ENCODE measurements around the gene OR4D1. TPM values are rescaled to one million over a fixed set of nuclear protein-coding genes. Genes with fewer than 3 reads are reported as not detected.

OR4D1 gene
- total and polyA plus RNA-seq, 2 of the 4 experiments (the other 2 are of a cell fraction): not detected

- in situ Hi-C loops (cut with MboI; ENCODE audit: low sequenced_read_pairs): no loop called here
- no peak overlapping the region for H2AFZ ChIP-seq (replicated peaks; ENCODE audit: low read length, poor library complexity)
- H3K23ac ChIP-seq (ENCODE audit: low read depth, low read length): no peak overlapping the region
- no peak overlapping the region for H3K4ac ChIP-seq (ENCODE audit: low read depth, low read length)
- ATAC-seq (ENCODE audit: low read depth) (no peak), DNase-seq (no peak)
- no peaks in the 10 kb centered on the region for H3K36me3 ChIP-seq (ENCODE audit: control insufficient read depth, insufficient read depth, low read length)
- WGBS, 2 experiments (ENCODE audit: extremely low coverage in 2 of 2, insufficient read length in 1 of 2): no CpG with 5 or more reads among the region's 4 CpGs
- no peak overlapping the region for H3K27ac ChIP-seq (ENCODE audit: insufficient read depth, low read length)
- no peak overlapping the region for H4K91ac ChIP-seq (ENCODE audit: insufficient read depth, low read depth, low read length)
- no peak overlapping the region for H2BK20ac ChIP-seq (ENCODE audit: low read depth, low read length)
- ChIA-PET CTCF (interaction anchor here (1.0 kb wide), 1 partner anchor 18 kb away, joined by 3 read pairs; no protein-coding TSS in a partner anchor), POLR2A (ENCODE audit: unreplicated experiment) (no interaction called here)
- no peak overlapping the region for H4K8ac ChIP-seq (ENCODE audit: low read depth in 2 of 2, low read length in 2 of 2)
- H2AK5ac ChIP-seq (ENCODE audit: low read depth, low read length): no peak overlapping the region
- H4K20me1 ChIP-seq (ENCODE audit: insufficient read depth, low read length): no peaks in the 10 kb centered on the region
- no peak overlapping the region for H2BK120ac ChIP-seq (ENCODE audit: low read depth, low read length)
- no peak overlapping the region for H2AK9ac ChIP-seq (replicated peaks; ENCODE audit: low read depth, low read length, poor library complexity)
- H3K4me2 ChIP-seq (ENCODE audit: low read depth, low read length): no peak overlapping the region
- BruUV-seq (replicated peaks): no TSS peak
- dilution Hi-C loops (cut with HindIII; ENCODE audit: low sequenced_read_pairs, unreplicated experiment): no loop called here
- no peak overlapping the region for H4K5ac ChIP-seq (ENCODE audit: low read depth, low read length)
- H3K27me3 ChIP-seq (ENCODE audit: control insufficient read depth, insufficient read depth, low read length): no peaks in the 10 kb centered on the region; the same call in 1 of the 2 replicates
- H3K18ac ChIP-seq (ENCODE audit: low read depth, low read length): no peak overlapping the region
- H2BK5ac ChIP-seq (ENCODE audit: low read depth, low read length, poor library complexity, severe bottlenecking): no peak overlapping the region
- H3K14ac ChIP-seq (replicated peaks; ENCODE audit: low read depth, low read length): no peak overlapping the region
- H3K9ac ChIP-seq (ENCODE audit: low read depth, low read length): no peak overlapping the region
- no peaks in the 10 kb centered on the region for H3K79me1 ChIP-seq (ENCODE audit: low read depth in 1 of 2, low read length in 2 of 2)
- H3K9me3 ChIP-seq (ENCODE audit: control insufficient read depth, insufficient read depth, low read length): no peaks in the 10 kb centered on the region
- no peaks in the 10 kb centered on the region for H3K9me1 ChIP-seq (ENCODE audit: insufficient read depth, low read length)
- H2BK15ac ChIP-seq (ENCODE audit: low read depth, low read length): no peak overlapping the region
- no peak overlapping the region for H3K56ac ChIP-seq (ENCODE audit: extremely low read depth, insufficient read depth, low read length)
- intact Hi-C loops (cut with micrococcal nuclease): no loop called here
- no peak overlapping the region for H3K4me3 ChIP-seq (ENCODE audit: insufficient read depth, low read depth, low read length)
- TF ChIP-seq NFE2L2 (IDR thresholded peaks at IDR 0.05; ENCODE audit: low read depth, low read length): no peak
- no peak for TF ChIP-seq RFX5 (IDR thresholded peaks at IDR 0.05; ENCODE audit: low read depth, low read length)
- TF ChIP-seq MXI1 (IDR thresholded peaks at IDR 0.05; ENCODE audit: borderline replicate concordance, low read depth, low read length): no peak
- no peak for TF ChIP-seq CEBPB (IDR thresholded peaks at IDR 0.05; ENCODE audit: low read depth, low read length)
- TF ChIP-seq CTCF (conservative IDR thresholded peaks at IDR 0.05; ENCODE audit: low read depth, low read length): no peak
- no peak for TF ChIP-seq ELK1 (IDR thresholded peaks at IDR 0.05; ENCODE audit: borderline replicate concordance, low read depth, low read length)
- H3K4me1 ChIP-seq (ENCODE audit: control insufficient read depth, insufficient read depth, low read length): no peaks in the 10 kb centered on the region
These were observed 22.4 kb downstream of the OR4D1 start for GRCh38 chr17:58170622-58171021.

Data from IMR-90 (cell line).